ENCODE data around the gene WDR3.
"Not testable (repeated sequence)": the region's sequence is repeated elsewhere in the genome, so short reads cannot be mapped to it uniquely, and the experiment has no call there.

The WDR3 gene

GRCh38 chr1:117921991-117922390 lies 7.5 kb upstream of the WDR3 start:
- H3K27me3 Mint-ChIP-seq: no peaks in the 10 kb centered on the region
- no peaks in the 10 kb centered on the region for H3K9me3 Mint-ChIP-seq
- intact Hi-C loops (cut with micrococcal nuclease): no loop called here
- H3K4me3 Mint-ChIP-seq: no peak overlapping the region
- H3K27ac Mint-ChIP-seq: no peak overlapping the region
- peaks cover 47% of the 10 kb centered on the region for H3K36me3 Mint-ChIP-seq (ENCODE audit: low read depth)
- peaks cover 27% of the 10 kb centered on the region for H3K4me1 Mint-ChIP-seq (ENCODE audit: low read depth)

GRCh38 chr1:117922717-117923116 lies 6.8 kb upstream of the WDR3 start:
- H3K36me3 Mint-ChIP-seq (ENCODE audit: low read depth): peaks cover 41% of the 10 kb centered on the region
- H3K4me1 Mint-ChIP-seq (ENCODE audit: low read depth): peaks cover 28% of the 10 kb centered on the region
- H3K4me3 Mint-ChIP-seq; intact Hi-C loops (cut with micrococcal nuclease); H3K9me3 Mint-ChIP-seq; H3K27me3 Mint-ChIP-seq; H3K27ac Mint-ChIP-seq: not testable (repeated sequence)

GRCh38 chr1:117925981-117926380 lies 3.6 kb upstream of the WDR3 start:
- peak overlapping the region; percentile 80 for H3K27ac Mint-ChIP-seq
- no peaks in the 10 kb centered on the region for H3K9me3 Mint-ChIP-seq
- intact Hi-C loops (cut with micrococcal nuclease): no loop called here
- no peaks in the 10 kb centered on the region for H3K27me3 Mint-ChIP-seq
- peak overlapping the region; percentile 62 for H3K4me3 Mint-ChIP-seq
- peaks cover 33% of the 10 kb centered on the region for H3K36me3 Mint-ChIP-seq (ENCODE audit: low read depth)
- H3K4me1 Mint-ChIP-seq (ENCODE audit: low read depth): peaks cover 47% of the 10 kb centered on the region

- Mint-ChIP-seq H3K27ac (peak overlapping the region; percentile 98), H3K36me3 (ENCODE audit: low read depth) (peaks cover 30% of the 10 kb centered on the region), H3K9me3 (no peaks in the 10 kb centered on the region), H3K4me1 (ENCODE audit: low read depth) (peaks cover 53% of the 10 kb centered on the region), H3K27me3 (no peaks in the 10 kb centered on the region), H3K4me3 (peak overlapping the region; percentile 90)
- intact Hi-C loops (cut with micrococcal nuclease): loop anchor here (2.0 kb wide), 1 partner anchor 1212 kb away; the partner anchor contains the start of gene WARS2
Observed at GRCh38 chr1:117928881-117929342, 627 bp upstream of the WDR3 start.

GRCh38 chr1:117930173-117930447 lies 571 bp downstream of the WDR3 start:
- Mint-ChIP-seq H3K4me1 (ENCODE audit: low read depth) (peaks cover 47% of the 10 kb centered on the region), H3K27ac (peak overlapping the region; percentile 98), H3K27me3 (no peaks in the 10 kb centered on the region), H3K36me3 (ENCODE audit: low read depth) (peaks cover 33% of the 10 kb centered on the region), H3K9me3 (no peaks in the 10 kb centered on the region), H3K4me3 (peak overlapping the region; percentile 90)
- intact Hi-C loops (cut with micrococcal nuclease): no loop called here

- H3K27ac Mint-ChIP-seq: peak overlapping the region; percentile 98
- peaks cover 43% of the 10 kb centered on the region for H3K4me1 Mint-ChIP-seq (ENCODE audit: low read depth)
- intact Hi-C loops (cut with micrococcal nuclease): no loop called here
- peaks cover 33% of the 10 kb centered on the region for H3K36me3 Mint-ChIP-seq (ENCODE audit: low read depth)
- H3K4me3 Mint-ChIP-seq: peak overlapping the region; percentile 90
- no peaks in the 10 kb centered on the region for H3K27me3 Mint-ChIP-seq
- no peaks in the 10 kb centered on the region for H3K9me3 Mint-ChIP-seq
Observed at GRCh38 chr1:117930484-117930883, 945 bp downstream of the WDR3 start.

- Mint-ChIP-seq H3K36me3 (ENCODE audit: low read depth) (peaks cover 43% of the 10 kb centered on the region), H3K9me3 (no peaks in the 10 kb centered on the region), H3K4me3 (no peak overlapping the region), H3K4me1 (ENCODE audit: low read depth) (peaks cover 27% of the 10 kb centered on the region), H3K27ac (no peak overlapping the region), H3K27me3 (no peaks in the 10 kb centered on the region)
- intact Hi-C loops (cut with micrococcal nuclease): no loop called here
Observed at GRCh38 chr1:117932576-117932975, 3.0 kb downstream of the WDR3 start.

- Mint-ChIP-seq H3K36me3 (ENCODE audit: low read depth) (peaks cover 53% of the 10 kb centered on the region), H3K9me3 (no peaks in the 10 kb centered on the region), H3K4me1 (ENCODE audit: low read depth) (peaks cover 21% of the 10 kb centered on the region), H3K27ac (no peak overlapping the region), H3K27me3 (no peaks in the 10 kb centered on the region), H3K4me3 (no peak overlapping the region)
- intact Hi-C loops (cut with micrococcal nuclease): no loop called here
Observed at GRCh38 chr1:117933769-117934168, 4.2 kb downstream of the WDR3 start.

- H3K4me1 Mint-ChIP-seq (ENCODE audit: low read depth): no peaks in the 10 kb centered on the region
- no peaks in the 10 kb centered on the region for H3K27me3 Mint-ChIP-seq
- no peaks in the 10 kb centered on the region for H3K9me3 Mint-ChIP-seq
- intact Hi-C loops (cut with micrococcal nuclease): loop anchor here (5.0 to 10.0 kb wide), 2 partner anchors 35 to 57 kb away; no protein-coding TSS in a partner anchor
- H3K36me3 Mint-ChIP-seq (ENCODE audit: low read depth): peaks cover 93% of the 10 kb centered on the region
- no peak overlapping the region for H3K27ac Mint-ChIP-seq
- no peak overlapping the region for H3K4me3 Mint-ChIP-seq
Observed at GRCh38 chr1:117942293-117942692, 12.8 kb downstream of the WDR3 start.

GRCh38 chr1:117952386-117952785 lies 22.8 kb downstream of the WDR3 start:
- no peaks in the 10 kb centered on the region for H3K4me1 Mint-ChIP-seq (ENCODE audit: low read depth)

GRCh38 chr1:117959364-117959763 lies 29.8 kb downstream of the WDR3 start:
- no peaks in the 10 kb centered on the region for H3K27me3 Mint-ChIP-seq
- H3K9me3 Mint-ChIP-seq: no peaks in the 10 kb centered on the region
- H3K4me1 Mint-ChIP-seq (ENCODE audit: low read depth): no peaks in the 10 kb centered on the region
- H3K27ac Mint-ChIP-seq: no peak overlapping the region
- intact Hi-C loops (cut with micrococcal nuclease): no loop called here
- H3K4me3 Mint-ChIP-seq: no peak overlapping the region
- peaks cover 66% of the 10 kb centered on the region for H3K36me3 Mint-ChIP-seq (ENCODE audit: low read depth)

More at GRCh38 chr1:117952386-117952785, 22.8 kb downstream of the WDR3 start:
- Mint-ChIP-seq H3K27me3 (no peaks in the 10 kb centered on the region), H3K27ac (no peak overlapping the region), H3K9me3 (no peaks in the 10 kb centered on the region), H3K4me3 (no peak overlapping the region), H3K36me3 (ENCODE audit: low read depth) (peaks cover 93% of the 10 kb centered on the region)
- intact Hi-C loops (cut with micrococcal nuclease): no loop called here

GRCh38 chr1:117964290-117965038 lies 34.9 kb downstream of the WDR3 start:
- no peak overlapping the region for H3K4me3 Mint-ChIP-seq
- H3K27me3 Mint-ChIP-seq: no peaks in the 10 kb centered on the region
- intact Hi-C loops (cut with micrococcal nuclease): no loop called here
- no peak overlapping the region for H3K27ac Mint-ChIP-seq
- H3K4me1 Mint-ChIP-seq (ENCODE audit: low read depth): peaks cover 6% of the 10 kb centered on the region
- no peaks in the 10 kb centered on the region for H3K9me3 Mint-ChIP-seq
- H3K36me3 Mint-ChIP-seq (ENCODE audit: low read depth): peaks cover 30% of the 10 kb centered on the region

- peaks cover 6% of the 10 kb centered on the region for H3K4me1 Mint-ChIP-seq (ENCODE audit: low read depth)
- peaks cover 13% of the 10 kb centered on the region for H3K36me3 Mint-ChIP-seq (ENCODE audit: low read depth)
- H3K9me3 Mint-ChIP-seq: no peaks in the 10 kb centered on the region
- intact Hi-C loops (cut with micrococcal nuclease): no loop called here
- no peak overlapping the region for H3K27ac Mint-ChIP-seq
- H3K27me3 Mint-ChIP-seq: no peaks in the 10 kb centered on the region
- H3K4me3 Mint-ChIP-seq: no peak overlapping the region
Observed at GRCh38 chr1:117967477-117967876, 37.9 kb downstream of the WDR3 start.

GRCh38 chr1:117967881-117968280 lies 38.3 kb downstream of the WDR3 start:
- H3K4me1 Mint-ChIP-seq (ENCODE audit: low read depth): peaks cover 6% of the 10 kb centered on the region
- H3K27ac Mint-ChIP-seq: no peak overlapping the region
- H3K9me3 Mint-ChIP-seq: no peaks in the 10 kb centered on the region
- peaks cover 13% of the 10 kb centered on the region for H3K36me3 Mint-ChIP-seq (ENCODE audit: low read depth)
- intact Hi-C loops (cut with micrococcal nuclease): no loop called here
- no peaks in the 10 kb centered on the region for H3K27me3 Mint-ChIP-seq
- no peak overlapping the region for H3K4me3 Mint-ChIP-seq

GRCh38 chr1:117970252-117970651 lies 40.7 kb downstream of the WDR3 start:
- Mint-ChIP-seq H3K36me3 (ENCODE audit: low read depth) (peaks cover 4% of the 10 kb centered on the region), H3K9me3 (no peaks in the 10 kb centered on the region), H3K27me3 (no peaks in the 10 kb centered on the region), H3K4me3 (no peak overlapping the region), H3K4me1 (ENCODE audit: low read depth) (peaks cover 6% of the 10 kb centered on the region), H3K27ac (no peak overlapping the region)
- intact Hi-C loops (cut with micrococcal nuclease): no loop called here

Data from dendritic cell treated with granulocyte-macrophage colony-stimulating factor and Interleukin-4, amounts not matched to agents 40 ng/mL and 50 ng/mL, for 4 days (primary cell).